ENCODE data around the gene CAGE1. TPM values are rescaled to one million over a fixed set of nuclear protein-coding genes. Genes with fewer than 3 reads are reported as not detected.

The CAGE1 gene
- not detected for total RNA-seq

DNA sequence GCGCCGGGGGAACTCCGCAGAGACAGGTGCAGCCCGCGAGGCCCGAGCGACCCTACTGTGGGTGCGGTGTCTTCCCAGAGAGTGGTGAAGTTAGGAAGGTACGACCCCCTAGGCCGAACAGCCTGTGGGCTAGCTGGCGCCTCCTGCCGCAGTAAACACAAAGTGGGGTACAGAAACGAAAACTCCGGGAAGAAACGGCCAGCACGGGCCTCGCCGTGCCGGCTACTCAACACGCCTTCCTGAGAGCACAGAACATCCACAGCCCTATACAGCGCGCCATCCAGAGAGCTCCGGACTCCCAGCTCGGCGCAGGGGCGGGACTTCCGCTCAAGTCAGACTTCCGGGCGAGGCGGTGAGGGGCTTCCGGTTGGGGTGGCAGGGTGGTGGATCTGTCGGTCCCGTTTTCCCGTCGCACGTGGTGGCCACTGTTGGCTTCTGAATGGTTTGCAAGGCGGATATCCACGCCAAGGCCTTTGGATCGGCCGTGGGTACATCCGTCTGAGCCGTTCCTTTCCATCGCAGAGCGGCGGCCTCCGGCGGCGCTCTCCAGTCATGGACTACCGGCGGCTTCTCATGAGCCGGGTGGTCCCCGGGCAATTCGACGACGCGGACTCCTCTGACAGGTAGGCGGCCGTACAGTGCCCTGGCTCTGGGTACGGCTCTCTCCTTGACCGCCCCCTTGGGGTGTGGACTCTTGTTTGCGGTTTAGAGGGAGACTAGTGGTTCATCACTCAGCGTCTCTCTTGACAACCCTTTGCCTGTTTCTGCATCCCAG, at the start of gene CAGE1, which contains the start of gene RIOK1:
Gene CAGE1 (minus strand): TSS at position 292 of the 775 bp plus-strand sequence. CDS start 2,569 bp downstream, outside the sequence.
Gene RIOK1 (plus strand): TSS at position 358 of the 775 bp plus-strand sequence. CDS start 195 bp downstream, at position 553.

DNA sequence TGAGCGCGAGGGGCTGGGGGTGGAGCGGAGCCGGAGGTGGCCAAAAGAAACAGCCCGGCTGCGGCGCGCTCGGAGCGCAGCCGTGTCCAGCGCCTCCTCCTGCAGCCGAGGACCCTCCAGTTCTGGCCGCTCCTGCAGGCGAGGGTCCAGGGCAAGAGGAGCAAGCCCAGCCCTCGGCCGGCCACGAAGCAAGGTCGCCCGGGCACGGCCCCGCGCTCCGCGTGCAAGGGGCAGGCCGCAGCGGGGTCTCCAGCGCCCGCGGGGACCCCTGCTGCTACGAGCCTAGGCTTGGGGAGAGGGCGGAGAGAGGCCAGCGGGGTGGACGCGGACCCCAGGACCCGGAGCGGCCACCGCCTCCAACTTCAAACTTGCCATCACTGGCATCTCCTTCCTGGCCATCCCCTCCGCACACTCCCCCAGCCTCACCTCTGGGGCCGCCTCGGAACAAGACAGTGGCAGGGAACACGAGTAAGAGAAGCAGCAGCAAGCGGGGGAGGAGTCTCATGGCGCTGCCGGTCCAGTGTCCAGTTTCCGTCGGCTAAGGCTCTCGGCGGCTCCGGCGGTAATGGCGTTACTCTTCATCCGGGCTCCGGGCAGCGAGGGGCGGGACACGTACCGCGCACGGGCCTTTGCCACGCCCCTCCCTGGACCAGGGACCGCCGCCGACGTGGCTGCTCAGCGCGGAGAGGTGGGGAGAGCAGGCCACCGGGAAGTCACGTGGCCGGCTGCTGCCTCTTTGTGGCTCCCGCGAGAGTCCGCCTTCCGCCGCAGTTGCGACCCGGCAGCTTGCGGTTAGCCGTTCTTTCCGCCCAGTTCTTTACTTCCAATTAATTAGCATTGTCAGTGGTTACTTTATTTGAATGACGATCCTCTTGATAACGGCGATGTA, 76.7 kb downstream of the CAGE1 start, which contains the start of gene SSR1:
Gene SSR1 (minus strand): TSS at position 584 of the 889 bp plus-strand sequence. CDS start 79 bp downstream, at position 505.

Other genes with a start within 250 kb of the CAGE1 start
- 56.0 TPM for gene SSR1, start 76.5 kb downstream of the CAGE1 start, total RNA-seq
- 28.5 TPM for gene RIOK1, start 66 bp upstream of the CAGE1 start, total RNA-seq
- gene DSP, start 151.9 kb upstream of the CAGE1 start, total RNA-seq: 2.5 TPM
- gene SNRNP48, start 200.5 kb upstream of the CAGE1 start, total RNA-seq: 20.7 TPM